DOHH2 (cell line): Measurements from ENCODE around the gene DCAF17.

ENCODE experiments used
- EZH2phosphoT487 ChIP-seq: fragments of 200-600 bp; sonication (generic); IDR thresholded peaks from 2 replicates; pipeline ENCODE4 v1.6.1; 2017; ENCODE audit warnings: borderline replicate concordance, mild to moderate bottlenecking, antibody characterized with exemption, low read length, moderate library complexity, mixed read lengths
- TF ChIP-seq, protein P1 (sequence below): fragments of 200-600 bp; sonication (generic); IDR thresholded peaks from one replicate; pipeline ENCODE4 v1.5.1; 2014; ENCODE audit warnings: antibody characterized with exemption, mild to moderate bottlenecking, low read depth, low read length; ENCODE audit not compliant: poor library complexity, severe bottlenecking

DNA sequence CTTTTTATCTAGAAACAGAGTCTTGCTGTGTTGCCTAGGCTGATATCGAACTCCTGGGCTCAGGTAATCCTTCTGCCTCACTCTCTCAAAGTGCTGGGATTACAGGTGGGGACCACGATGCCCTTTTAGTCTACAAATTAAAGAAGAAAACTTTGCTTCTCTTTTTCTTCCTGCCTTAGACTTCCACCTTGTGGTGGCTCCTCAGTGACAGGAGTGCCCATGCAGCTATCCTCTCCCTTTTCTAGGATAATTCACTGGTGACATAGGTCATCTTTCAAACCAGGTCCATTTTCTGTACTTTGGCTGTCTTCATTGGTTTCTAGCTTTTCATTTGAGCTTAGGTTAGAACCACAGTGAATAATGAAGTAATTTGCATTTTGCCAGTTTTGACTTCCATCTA is 13.6 kb downstream of the DCAF17 start:
- TF ChIP-seq, protein P1, sequence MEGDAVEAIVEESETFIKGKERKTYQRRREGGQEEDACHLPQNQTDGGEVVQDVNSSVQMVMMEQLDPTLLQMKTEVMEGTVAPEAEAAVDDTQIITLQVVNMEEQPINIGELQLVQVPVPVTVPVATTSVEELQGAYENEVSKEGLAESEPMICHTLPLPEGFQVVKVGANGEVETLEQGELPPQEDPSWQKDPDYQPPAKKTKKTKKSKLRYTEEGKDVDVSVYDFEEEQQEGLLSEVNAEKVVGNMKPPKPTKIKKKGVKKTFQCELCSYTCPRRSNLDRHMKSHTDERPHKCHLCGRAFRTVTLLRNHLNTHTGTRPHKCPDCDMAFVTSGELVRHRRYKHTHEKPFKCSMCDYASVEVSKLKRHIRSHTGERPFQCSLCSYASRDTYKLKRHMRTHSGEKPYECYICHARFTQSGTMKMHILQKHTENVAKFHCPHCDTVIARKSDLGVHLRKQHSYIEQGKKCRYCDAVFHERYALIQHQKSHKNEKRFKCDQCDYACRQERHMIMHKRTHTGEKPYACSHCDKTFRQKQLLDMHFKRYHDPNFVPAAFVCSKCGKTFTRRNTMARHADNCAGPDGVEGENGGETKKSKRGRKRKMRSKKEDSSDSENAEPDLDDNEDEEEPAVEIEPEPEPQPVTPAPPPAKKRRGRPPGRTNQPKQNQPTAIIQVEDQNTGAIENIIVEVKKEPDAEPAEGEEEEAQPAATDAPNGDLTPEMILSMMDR: no peak
- no peak for TF ChIP-seq EZH2phosphoT487
